Upper lobe of left lung (tissue), 6 donors: ENCODE measurements around the gene HAUS1. TPM values are rescaled to one million over a fixed set of nuclear protein-coding genes. Genes with fewer than 3 reads are reported as not detected.

ENCODE experiments used
- ATAC-seq, 2 donors: fragments of 200-7000 bp; cut with Tn5 transposase; one replicate each; pipeline ENCODE4 v1.9.1; 2022; ENCODE audit warnings: mild to moderate bottlenecking in 2 of 2, moderate library complexity in 2 of 2; ENCODE audit not compliant: low FRiP score in 2 of 2
- DNase-seq, 2 donors: peaks; one replicate each; pipeline ENCODE4 v3.0.0-alpha.2; 2019 to 2020
- H3K27ac ChIP-seq, 4 donors: fragments of 200-600 bp; sonication (generic); one replicate each; pipeline ENCODE4 v1.5.1; 2016 to 2019
- H3K27me3 ChIP-seq, 4 donors: fragments of 200-600 bp; sonication (generic); one replicate each; pipeline ENCODE4 v1.5.1; 2017 to 2019
- H3K36me3 ChIP-seq, 4 donors: fragments of 200-600 bp; sonication (generic); one replicate each; pipeline ENCODE4 v1.5.1; 2016 to 2019
- H3K4me1 ChIP-seq, 4 donors: fragments of 200-600 bp; sonication (generic); one replicate each; pipeline ENCODE4 v1.5.1; 2018 to 2019
- H3K4me3 ChIP-seq, 4 donors: fragments of 200-600 bp; sonication (generic); one replicate each; pipeline ENCODE4 v1.5.1; 2017 to 2019; ENCODE audit warnings: mild to moderate bottlenecking in 2 of 4, moderate library complexity in 1 of 4
- H3K9me3 ChIP-seq, 4 donors: fragments of 200-600 bp; sonication (generic); one replicate each; pipeline ENCODE4 v1.5.1; 2018 to 2019
- EP300 ChIP-seq, 4 donors: sonication (generic); formaldehyde crosslinking; IDR thresholded peaks; one replicate each; pipeline ENCODE4 v1.5.1; 2017; ENCODE audit warnings: antibody characterized with exemption in 4 of 4, control low read depth in 2 of 4
- POLR2A ChIP-seq, 4 donors: fragments of 450-650 bp; IDR thresholded peaks; one replicate each; pipeline ENCODE4 v1.5.1; 2016 to 2017; ENCODE audit warnings: antibody characterized with exemption in 4 of 4, mild to moderate bottlenecking in 2 of 4
- POLR2AphosphoS5 ChIP-seq, 2 donors: sonication (generic); formaldehyde crosslinking; IDR thresholded peaks; one replicate each; pipeline ENCODE4 v1.5.1; 2017; ENCODE audit warnings: antibody characterized with exemption in 2 of 2
- WGBS, 2 donors: methylation state at CpG; one replicate each; pipeline ENCODE4 v1.1.5; 2017 to 2018; 5-methylcytosine and 5-hydroxymethylcytosine counted together
- total RNA-seq, 6 donors: library from RNA; depleted of rRNA in 4 of 6; stranded (reverse); fragments of >200 nt in 4 of 6; gene quantifications; one replicate each; pipeline versions ENCODE4 v1.1.0 to v1.2.1, GENCODE V29; 2016 to 2021
- TF ChIP-seq, protein P1 (sequence below), 6 experiments: fragments of 450-650 bp in 4 of 6; fragments of 200-600 bp in 2 of 6; sonication (generic) in 2 of 6; IDR thresholded peaks; one replicate each; pipeline ENCODE4 v1.5.1; 2016 to 2019; ENCODE audit warnings: antibody characterized with exemption in 6 of 6
- donor health status: DM: no; HTN: no; CAD: no; lungs with moderate emphysema.
- donor health status: DM: no; HTN: yes; CAD: no; lungs with severe emphysema.

HAUS1 gene
- total RNA-seq, 6 donors from 2014 or later: 16.0 to 41.9 (median 27.5) TPM

DNA sequence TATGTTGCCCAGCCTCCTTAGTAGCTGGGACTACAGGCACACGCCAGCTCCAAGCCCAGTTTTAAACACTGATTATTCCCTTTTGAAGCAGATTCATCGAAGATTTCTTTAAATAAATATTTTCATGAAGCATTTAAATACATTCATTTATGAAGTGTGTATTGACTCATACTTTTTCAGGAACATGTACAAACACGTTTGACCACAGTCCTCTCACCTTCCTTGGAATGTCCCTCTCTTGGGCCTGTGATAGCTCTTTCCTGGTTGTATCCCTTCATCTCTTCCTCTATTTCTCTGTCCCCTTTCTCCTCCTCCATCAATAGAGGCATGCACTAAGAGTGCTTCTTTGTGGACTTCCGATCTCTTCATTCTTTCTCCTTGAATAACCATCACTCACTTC lies 34.7 kb upstream of the HAUS1 start:
- TF ChIP-seq, protein P1, sequence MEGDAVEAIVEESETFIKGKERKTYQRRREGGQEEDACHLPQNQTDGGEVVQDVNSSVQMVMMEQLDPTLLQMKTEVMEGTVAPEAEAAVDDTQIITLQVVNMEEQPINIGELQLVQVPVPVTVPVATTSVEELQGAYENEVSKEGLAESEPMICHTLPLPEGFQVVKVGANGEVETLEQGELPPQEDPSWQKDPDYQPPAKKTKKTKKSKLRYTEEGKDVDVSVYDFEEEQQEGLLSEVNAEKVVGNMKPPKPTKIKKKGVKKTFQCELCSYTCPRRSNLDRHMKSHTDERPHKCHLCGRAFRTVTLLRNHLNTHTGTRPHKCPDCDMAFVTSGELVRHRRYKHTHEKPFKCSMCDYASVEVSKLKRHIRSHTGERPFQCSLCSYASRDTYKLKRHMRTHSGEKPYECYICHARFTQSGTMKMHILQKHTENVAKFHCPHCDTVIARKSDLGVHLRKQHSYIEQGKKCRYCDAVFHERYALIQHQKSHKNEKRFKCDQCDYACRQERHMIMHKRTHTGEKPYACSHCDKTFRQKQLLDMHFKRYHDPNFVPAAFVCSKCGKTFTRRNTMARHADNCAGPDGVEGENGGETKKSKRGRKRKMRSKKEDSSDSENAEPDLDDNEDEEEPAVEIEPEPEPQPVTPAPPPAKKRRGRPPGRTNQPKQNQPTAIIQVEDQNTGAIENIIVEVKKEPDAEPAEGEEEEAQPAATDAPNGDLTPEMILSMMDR (IDR thresholded peaks at IDR 0.05): no peak
- TF ChIP-seq EP300 (IDR thresholded peaks at IDR 0.05) (no peak), POLR2AphosphoS5 (IDR thresholded peaks at IDR 0.05) (no peak), POLR2A (IDR thresholded peaks at IDR 0.05) (no peak)
- DNase-seq (no peak), ATAC-seq (no peak)
- Histone ChIP-seq H3K9me3 (no peaks in the 10 kb centered on the region), H3K27ac (peak overlapping the region in 3 of 4 donors; percentile 6 to 88 (median 55)), H3K27me3 (no peaks in the 10 kb centered on the region), H3K4me1 (peaks cover 25 to 56% (median 38%) of the 10 kb centered on the region in 4 donors), H3K36me3 (no peaks in the 10 kb centered on the region), H3K4me3 (no peak overlapping the region)
- 64 to 67% methylated on average over 4 of the region's 4 CpGs for WGBS, 2 donors

DNA sequence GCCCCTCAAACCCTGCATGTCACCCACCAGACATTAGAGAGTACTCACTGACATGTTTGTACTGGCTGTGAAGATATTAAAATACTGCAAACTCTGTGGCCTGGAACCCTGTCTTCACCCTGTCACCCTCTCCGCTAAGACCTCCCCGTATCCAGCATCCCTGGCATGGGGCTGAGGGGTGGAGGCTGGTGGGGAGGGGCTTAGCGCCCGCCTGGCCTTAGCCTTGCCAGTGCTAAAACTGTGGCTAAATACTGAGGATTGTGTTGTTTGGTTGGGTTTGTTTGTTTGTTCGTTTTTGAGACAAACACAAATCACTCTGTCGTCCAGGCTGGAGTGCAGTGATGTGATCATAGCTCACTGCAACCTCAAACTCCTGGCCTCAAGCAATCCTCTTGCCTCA lies 34.0 kb upstream of the HAUS1 start:
- Histone ChIP-seq H3K27ac (peak overlapping the region in 3 of 4 donors; percentile 55 to 88 (median 77)), H3K4me3 (peak overlapping the region in 2 of 4 donors; percentile 61 to 63), H3K4me1 (peaks cover 25 to 56% (median 38%) of the 10 kb centered on the region in 4 donors), H3K27me3 (no peaks in the 10 kb centered on the region), H3K36me3 (no peaks in the 10 kb centered on the region), H3K9me3 (no peaks in the 10 kb centered on the region)
- ATAC-seq: no peak
- peak in 1 of 2 donors; percentile 47 for DNase-seq
- TF ChIP-seq, protein P1 (IDR thresholded peaks at IDR 0.05): no peak
- no peak for TF ChIP-seq EP300 (IDR thresholded peaks at IDR 0.05)
- no peak for TF ChIP-seq POLR2AphosphoS5 (IDR thresholded peaks at IDR 0.05)
- no peak for TF ChIP-seq POLR2A (IDR thresholded peaks at IDR 0.05)
- WGBS, 2 donors: 83 to 95% methylated on average over 4 to 6 of the region's 6 CpGs

DNA sequence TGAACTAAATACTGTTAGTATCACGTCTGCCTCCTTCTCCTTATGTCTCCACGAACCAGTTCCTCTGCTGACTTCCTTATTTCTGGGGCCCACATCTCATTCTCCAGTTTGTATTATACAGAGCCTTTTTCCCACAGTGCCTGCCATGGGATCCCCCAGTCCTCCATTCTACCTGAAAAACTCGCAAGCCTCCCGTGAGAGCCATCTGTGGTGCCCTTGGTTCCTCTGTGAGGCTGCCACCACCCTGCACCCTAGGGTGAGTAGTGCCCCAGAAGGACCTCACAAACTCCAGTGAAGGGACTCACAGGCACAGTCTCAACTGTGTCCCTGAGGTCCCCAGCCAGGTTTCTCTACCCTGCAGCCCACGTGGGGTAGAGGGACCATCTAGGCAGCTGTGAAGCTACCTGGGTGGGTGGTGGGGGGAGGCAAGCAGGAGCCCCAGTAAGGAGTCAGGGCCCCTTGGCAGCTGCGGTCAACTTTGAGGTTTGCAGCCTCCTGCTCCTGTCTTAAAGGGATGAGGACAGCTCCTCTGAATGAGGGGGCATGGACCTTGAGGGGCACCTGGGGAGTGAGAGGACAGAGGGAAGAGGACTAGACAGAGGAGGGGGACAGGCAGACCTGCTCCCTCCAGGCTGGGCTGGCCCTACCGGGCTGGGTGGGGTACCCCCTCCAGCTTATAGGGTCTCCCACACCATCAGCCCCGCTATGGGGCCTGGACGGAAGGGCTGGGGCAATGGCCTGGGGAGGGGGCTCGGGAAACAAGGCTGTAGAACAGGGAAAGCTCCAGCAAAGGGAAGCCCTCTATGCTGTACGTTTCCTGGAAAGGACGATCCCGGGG lies 33.2 kb upstream of the HAUS1 start:
- ATAC-seq: peak; percentile 32 to 65
- TF ChIP-seq POLR2A (IDR thresholded peaks at IDR 0.05) (no peak), POLR2AphosphoS5 (IDR thresholded peaks at IDR 0.05) (no peak), EP300 (IDR thresholded peaks at IDR 0.05) (no peak)
- TF ChIP-seq, protein P1 (IDR thresholded peaks at IDR 0.05): no peak
- WGBS, 2 donors: 32 to 39% methylated on average over 8 to 13 of the region's 13 CpGs

DNA sequence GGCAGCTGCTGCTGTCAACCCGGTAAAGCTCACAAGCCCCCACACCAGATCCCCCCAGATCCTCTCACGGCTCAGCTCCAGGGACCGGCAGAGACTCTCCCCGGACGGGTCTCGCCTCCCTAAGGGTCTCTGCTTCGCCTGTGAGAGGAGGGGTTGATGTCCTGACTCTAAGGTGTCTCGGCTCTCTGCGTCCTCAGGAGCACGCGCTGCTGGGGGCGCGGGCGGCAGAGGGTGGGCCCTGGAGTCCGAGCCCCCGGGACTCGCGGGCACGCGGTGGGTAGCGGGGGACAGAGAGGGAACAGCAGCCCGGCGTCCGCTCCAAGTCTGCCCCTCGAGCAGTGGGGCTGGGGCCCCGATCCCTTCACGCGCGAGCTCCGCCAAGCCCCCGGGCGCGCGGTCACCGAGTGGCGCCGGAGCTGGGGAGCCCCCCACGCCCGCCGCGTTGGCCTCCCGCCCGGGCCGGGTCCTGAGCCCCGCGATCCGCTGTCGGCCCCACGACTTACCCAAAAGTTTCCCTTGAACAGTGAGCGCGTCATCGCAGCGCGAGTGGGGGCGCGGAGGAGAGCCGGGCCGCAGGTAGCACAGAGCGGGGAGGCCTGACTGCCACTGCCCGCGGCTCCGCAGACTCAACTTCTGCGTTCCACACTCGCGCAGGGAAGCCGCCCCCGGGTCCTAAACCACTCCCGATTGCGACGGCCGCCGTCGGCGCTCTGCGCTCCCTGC lies 32.4 kb upstream of the HAUS1 start, which contains the start of gene PSTPIP2:
PSTPIP2 (minus strand) TSS at position 608 of the 723 bp plus-strand sequence; CDS start at position 536, 72 bp downstream.
- ATAC-seq: peak; percentile 70 to 91
- peak; percentile 85 to 93 for DNase-seq
- peaks cover 25 to 56% (median 38%) of the 10 kb centered on the region in 4 donors for H3K4me1 ChIP-seq
- peak within 1 kb of the TSS; percentile 11 to 88 (median 72) for H3K27ac ChIP-seq
- H3K9me3 ChIP-seq: no peaks in the 10 kb centered on the region
- no peaks in the 10 kb centered on the region for H3K27me3 ChIP-seq
- H3K4me3 ChIP-seq: peak within 1 kb of the TSS; percentile 61 to 70 (median 65)
- 1% methylated on average over 31 of the region's 75 CpGs; no CpG with 5 or more reads in 1 of the 2 donors for WGBS, 2 donors
- TF ChIP-seq EP300 (IDR thresholded peaks at IDR 0.05) (no peak), POLR2AphosphoS5 (IDR thresholded peaks at IDR 0.05) (peak; percentile 5 to 54), POLR2A (IDR thresholded peaks at IDR 0.05) (peak in 2 of 4 donors; percentile 47 to 71)
- TF ChIP-seq, protein P1 (IDR thresholded peaks at IDR 0.05): no peak
- no peaks in the 10 kb centered on the region for H3K36me3 ChIP-seq

More for the DNA sequence above, 33.2 kb upstream of the HAUS1 start:
- Histone ChIP-seq H3K4me3 (peak overlapping the region in 3 of 4 donors; percentile 61 to 70 (median 63)), H3K27ac (peak overlapping the region; percentile 11 to 88 (median 72)), H3K36me3 (no peaks in the 10 kb centered on the region), H3K9me3 (no peaks in the 10 kb centered on the region), H3K4me1 (peaks cover 25 to 56% (median 38%) of the 10 kb centered on the region in 4 donors), H3K27me3 (no peaks in the 10 kb centered on the region)
- peak in 1 of 2 donors; percentile 50 for DNase-seq
